ENCODE results near the gene DDX24.

DDX24 gene

GRCh38 chr14:94114589-94115057, 33.6 kb upstream of the DDX24 start:
- no peak for DNase-seq

GRCh38 chr14:94113908-94114588, 33.0 kb upstream of the DDX24 start:
- no peak for DNase-seq

GRCh38 chr14:94113490-94113889, 32.5 kb upstream of the DDX24 start:
- no peak for DNase-seq

- no peak for DNase-seq
These were observed 32.1 kb upstream of the DDX24 start for GRCh38 chr14:94113073-94113472.

- no peak for DNase-seq
These were observed 31.6 kb upstream of the DDX24 start for GRCh38 chr14:94112513-94113063.

- DNase-seq = no peak
These were observed 30.5 kb upstream of the DDX24 start for GRCh38 chr14:94111276-94112095.

- no peak for DNase-seq
These were observed 29.7 kb upstream of the DDX24 start, which contains the start of gene IFI27 for GRCh38 chr14:94110552-94111181. Gene IFI27 (plus strand): TSS chr14:94110736.

- no peak for DNase-seq
These were observed 28.9 kb upstream of the DDX24 start for GRCh38 chr14:94109915-94110250.

GRCh38 chr14:94104731-94105130, 23.7 kb upstream of the DDX24 start:
- DNase-seq = no peak

GRCh38 chr14:94103554-94104150, 22.6 kb upstream of the DDX24 start:
- no peak for DNase-seq

GRCh38 chr14:94102768-94103482, 21.9 kb upstream of the DDX24 start:
- DNase-seq = no peak

GRCh38 chr14:94101748-94102147, 20.7 kb upstream of the DDX24 start:
- DNase-seq = no peak

- no peak for DNase-seq
These were observed 19.8 kb upstream of the DDX24 start for GRCh38 chr14:94100847-94101246.

- no peak for DNase-seq
These were observed 18.0 kb upstream of the DDX24 start for GRCh38 chr14:94099006-94099405.

GRCh38 chr14:94098326-94098992, 17.5 kb upstream of the DDX24 start:
- DNase-seq = no peak

GRCh38 chr14:94097091-94097490, 16.1 kb upstream of the DDX24 start:
- no peak for DNase-seq

GRCh38 chr14:94093418-94093817, 12.4 kb upstream of the DDX24 start:
- DNase-seq = no peak

- DNase-seq = no peak
These were observed 8.5 kb upstream of the DDX24 start for GRCh38 chr14:94089479-94089878.

GRCh38 chr14:94088516-94088915, 7.5 kb upstream of the DDX24 start:
- DNase-seq = no peak

GRCh38 chr14:94087891-94088290, 6.9 kb upstream of the DDX24 start:
- DNase-seq = no peak

GRCh38 chr14:94081386-94081820, 401 bp upstream of the DDX24 start:
- no peak for DNase-seq
